Mammary epithelial cell (primary cell): Measurements from ENCODE around the gene MAP3K9.

Source experiments
- EZH2 ChIP-seq: IDR thresholded peaks from 2 replicates; pipeline ENCODE4 v1.6.1; 2012; ENCODE audit warnings: low read length, inconsistent platforms, borderline replicate concordance
- TF ChIP-seq, protein P1 (sequence below), 2 donors: IDR thresholded peaks in 1 of 2; conservative IDR thresholded peaks in 1 of 2; 2 replicates each; pipeline ENCODE4 v1.5.1; 2011 to 2012; ENCODE audit warnings: inconsistent platforms in 2 of 2, low read length in 2 of 2, mild to moderate bottlenecking in 2 of 2, control low read depth in 1 of 2, low read depth in 1 of 2; ENCODE audit not compliant: insufficient read depth in 1 of 2; ENCODE audit errors: extremely low read depth in 1 of 2

DNA sequence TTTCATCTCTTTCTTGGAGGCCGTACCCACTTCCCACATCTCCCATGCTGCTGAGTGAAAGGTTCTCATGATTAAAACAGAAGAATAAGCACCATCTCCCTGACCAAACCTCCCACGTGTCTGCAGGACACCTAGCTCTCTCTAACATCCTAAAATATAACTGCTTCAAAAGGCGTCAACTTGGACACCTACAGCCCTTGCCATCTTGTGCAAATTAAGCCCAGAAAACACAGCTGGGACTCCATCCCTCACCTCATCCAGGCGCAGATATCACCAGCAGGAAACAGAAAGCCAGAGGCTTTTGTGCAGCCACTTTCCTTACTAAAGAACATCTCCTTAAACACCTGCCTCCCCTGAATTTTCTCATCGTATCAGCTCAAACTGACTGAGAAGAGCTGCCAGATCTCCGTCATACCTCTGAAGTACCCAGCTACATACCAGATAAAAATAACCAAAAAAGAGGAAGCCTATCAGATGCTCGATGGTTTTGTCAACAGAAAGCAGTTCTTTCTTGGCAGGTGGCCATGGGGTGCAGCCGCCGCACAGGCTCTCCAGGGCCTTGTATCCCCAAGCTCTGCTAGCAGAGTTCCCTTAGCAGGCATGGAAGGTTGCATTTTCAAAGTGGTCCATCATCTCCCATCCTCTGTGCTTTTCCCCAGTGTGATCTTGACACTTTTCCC, 28.8 kb downstream of the MAP3K9 start:
- TF ChIP-seq, protein P1, sequence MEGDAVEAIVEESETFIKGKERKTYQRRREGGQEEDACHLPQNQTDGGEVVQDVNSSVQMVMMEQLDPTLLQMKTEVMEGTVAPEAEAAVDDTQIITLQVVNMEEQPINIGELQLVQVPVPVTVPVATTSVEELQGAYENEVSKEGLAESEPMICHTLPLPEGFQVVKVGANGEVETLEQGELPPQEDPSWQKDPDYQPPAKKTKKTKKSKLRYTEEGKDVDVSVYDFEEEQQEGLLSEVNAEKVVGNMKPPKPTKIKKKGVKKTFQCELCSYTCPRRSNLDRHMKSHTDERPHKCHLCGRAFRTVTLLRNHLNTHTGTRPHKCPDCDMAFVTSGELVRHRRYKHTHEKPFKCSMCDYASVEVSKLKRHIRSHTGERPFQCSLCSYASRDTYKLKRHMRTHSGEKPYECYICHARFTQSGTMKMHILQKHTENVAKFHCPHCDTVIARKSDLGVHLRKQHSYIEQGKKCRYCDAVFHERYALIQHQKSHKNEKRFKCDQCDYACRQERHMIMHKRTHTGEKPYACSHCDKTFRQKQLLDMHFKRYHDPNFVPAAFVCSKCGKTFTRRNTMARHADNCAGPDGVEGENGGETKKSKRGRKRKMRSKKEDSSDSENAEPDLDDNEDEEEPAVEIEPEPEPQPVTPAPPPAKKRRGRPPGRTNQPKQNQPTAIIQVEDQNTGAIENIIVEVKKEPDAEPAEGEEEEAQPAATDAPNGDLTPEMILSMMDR (conservative IDR thresholded peaks at IDR 0.05 in 1 of 2, IDR thresholded peaks at IDR 0.05 in 1 of 2; ENCODE audit: extremely low read depth in 1 of 2, insufficient read depth in 1 of 2, low read depth in 1 of 2, low read length in 2 of 2): no peak
- no peak for TF ChIP-seq EZH2
